ENCODE data around the gene MTMR11. TPM values are rescaled to one million over a fixed set of nuclear protein-coding genes. Genes with fewer than 3 reads are reported as not detected.

MTMR11 gene
- total RNA-seq, 1 experiment from 2014 or later, result 3.9 TPM

DNA sequence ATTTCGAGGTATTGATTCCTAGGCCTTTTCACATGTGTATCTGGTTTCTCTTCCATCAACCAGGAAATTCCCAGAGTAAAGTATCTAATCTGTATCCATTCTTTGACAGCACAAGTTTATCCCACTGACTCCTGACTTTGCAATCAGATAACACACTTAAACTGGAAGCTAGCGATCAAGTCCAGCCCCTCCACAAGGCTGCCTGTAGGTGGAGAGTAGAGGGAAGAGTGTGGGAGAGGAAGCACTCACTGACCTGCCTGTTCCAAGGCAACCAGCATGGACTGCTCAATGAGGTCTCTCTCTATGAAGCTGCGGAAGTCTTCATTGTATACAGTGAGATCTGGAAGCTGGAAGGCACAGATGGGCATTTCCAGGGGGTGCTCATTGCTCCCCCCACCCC is 30.4 kb upstream of the MTMR11 start:
- no peak overlapping the region for H2BK120ac ChIP-seq (ENCODE audit: low read depth, low read length, poor library complexity, severe bottlenecking)
- H3K23me2 ChIP-seq (ENCODE audit: insufficient read length, low read depth, low read length, poor library complexity, severe bottlenecking), result no peaks in the 10 kb centered on the region
- H3K79me1 ChIP-seq (ENCODE audit: insufficient read depth, low read depth, low read length, poor library complexity, severe bottlenecking), result no peaks in the 10 kb centered on the region
- no peaks in the 10 kb centered on the region for H3K79me2 ChIP-seq (ENCODE audit: insufficient read depth, low read length)
- DNase-seq, result no peak
- no peak overlapping the region for H4K8ac ChIP-seq (replicated peaks; ENCODE audit: insufficient read length, low read depth, low read length)
- no peak overlapping the region for H3K4ac ChIP-seq (ENCODE audit: low read depth, low read length)
- no peak overlapping the region for H2BK20ac ChIP-seq (ENCODE audit: low read depth, low read length, poor library complexity, severe bottlenecking)
- no peak overlapping the region for H4K5ac ChIP-seq (ENCODE audit: insufficient read length, low read depth, low read length)
- no peak overlapping the region for H4K91ac ChIP-seq (ENCODE audit: insufficient read length, low read depth, low read length)
- no peak overlapping the region for H3K23ac ChIP-seq (ENCODE audit: insufficient read length, low read depth, low read length)
- no peak overlapping the region for H2AK5ac ChIP-seq (ENCODE audit: insufficient read length, low read length)
- H3K27ac ChIP-seq (ENCODE audit: insufficient read length, low read depth, low read length), result no peak overlapping the region
- TF ChIP-seq, protein P1, sequence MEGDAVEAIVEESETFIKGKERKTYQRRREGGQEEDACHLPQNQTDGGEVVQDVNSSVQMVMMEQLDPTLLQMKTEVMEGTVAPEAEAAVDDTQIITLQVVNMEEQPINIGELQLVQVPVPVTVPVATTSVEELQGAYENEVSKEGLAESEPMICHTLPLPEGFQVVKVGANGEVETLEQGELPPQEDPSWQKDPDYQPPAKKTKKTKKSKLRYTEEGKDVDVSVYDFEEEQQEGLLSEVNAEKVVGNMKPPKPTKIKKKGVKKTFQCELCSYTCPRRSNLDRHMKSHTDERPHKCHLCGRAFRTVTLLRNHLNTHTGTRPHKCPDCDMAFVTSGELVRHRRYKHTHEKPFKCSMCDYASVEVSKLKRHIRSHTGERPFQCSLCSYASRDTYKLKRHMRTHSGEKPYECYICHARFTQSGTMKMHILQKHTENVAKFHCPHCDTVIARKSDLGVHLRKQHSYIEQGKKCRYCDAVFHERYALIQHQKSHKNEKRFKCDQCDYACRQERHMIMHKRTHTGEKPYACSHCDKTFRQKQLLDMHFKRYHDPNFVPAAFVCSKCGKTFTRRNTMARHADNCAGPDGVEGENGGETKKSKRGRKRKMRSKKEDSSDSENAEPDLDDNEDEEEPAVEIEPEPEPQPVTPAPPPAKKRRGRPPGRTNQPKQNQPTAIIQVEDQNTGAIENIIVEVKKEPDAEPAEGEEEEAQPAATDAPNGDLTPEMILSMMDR (conservative IDR thresholded peaks at IDR 0.05), result no peak
- no peak overlapping the region for H3K14ac ChIP-seq (ENCODE audit: insufficient read depth, low read length)
- H2BK5ac ChIP-seq (ENCODE audit: insufficient read length, low read length), result no peak overlapping the region
- H3K4me2 ChIP-seq (ENCODE audit: insufficient read depth, insufficient read length, low read length), result no peak overlapping the region
- Mint-ChIP-seq H3K4me3 (no peak overlapping the region), H3K27me3 (ENCODE audit: low read depth) (no peaks in the 10 kb centered on the region), H3K27ac (peak overlapping the region; percentile 35 to 86 (median 62); a peak in 4 of 7 replicates), H3K4me1 (no peaks in the 10 kb centered on the region), H3K9me3 (no peaks in the 10 kb centered on the region), H3K36me3 (ENCODE audit: insufficient read depth in 1 of 3, low read depth in 3 of 3) (peaks cover 11 to 51% (median 49%) of the 10 kb centered on the region in 3 experiments; a peak in 6 of 7 replicates)
- no peak overlapping the region for H2BK15ac ChIP-seq (ENCODE audit: low read depth, low read length)
- H2AFZ ChIP-seq (ENCODE audit: low read length), result no peak overlapping the region
- H3K9me3 ChIP-seq (ENCODE audit: control insufficient read depth, low read depth, low read length), result no peaks in the 10 kb centered on the region
- no peak overlapping the region for H3K9ac ChIP-seq (ENCODE audit: extremely low read depth, insufficient read length, low read length)
- no peak overlapping the region for H3K56ac ChIP-seq (ENCODE audit: insufficient read length, low read depth, low read length)
- H3T11ph ChIP-seq (ENCODE audit: low read length), result no peak overlapping the region
- no peaks in the 10 kb centered on the region for H3K27me3 ChIP-seq (ENCODE audit: insufficient read depth, low read length)
- WGBS (ENCODE audit: extremely low coverage, insufficient read length, low lambda C conversion rate), result no CpG with 5 or more reads among the region's 3 CpGs
- no peak overlapping the region for H2BK12ac ChIP-seq (ENCODE audit: insufficient read length, low read depth, low read length)
- H4K20me1 ChIP-seq (ENCODE audit: control insufficient read depth, insufficient read depth, insufficient read length), result no peaks in the 10 kb centered on the region
- no peaks in the 10 kb centered on the region for H3K4me1 ChIP-seq (ENCODE audit: insufficient read depth, low read length)
- H3K18ac ChIP-seq (ENCODE audit: insufficient read length, low read depth, low read length), result no peak overlapping the region

Measured in H9 (cell line).